Testis (tissue), 2 donors: ENCODE measurements around the gene LPP.

ENCODE experiments used
- CTCF ChIP-seq, 3 experiments: fragments of 450-650 bp in 2 of 3; fragments of 200-600 bp in 1 of 3; sonication (generic) in 1 of 3; IDR thresholded peaks; one replicate each; pipeline ENCODE4 v1.5.1; 2016 to 2019; ENCODE audit warnings: antibody characterized with exemption in 3 of 3, mild to moderate bottlenecking in 2 of 3, moderate library complexity in 1 of 3
- POLR2A ChIP-seq: fragments of 450-650 bp; IDR thresholded peaks from one replicate; pipeline ENCODE4 v1.6.1; 2017; ENCODE audit warnings: antibody characterized with exemption, mild to moderate bottlenecking, moderate library complexity

GRCh38 chr3:188394623-188395022 is 240.7 kb downstream of the LPP start:
- TF ChIP-seq CTCF (IDR thresholded peaks at IDR 0.05) (no peak), POLR2A (no peak)
